Left ventricle myocardium inferior (tissue), 1 donor: ENCODE data around the gene FEM1C. TPM values are rescaled to one million over a fixed set of nuclear protein-coding genes. Genes with fewer than 3 reads are reported as not detected.

Source experiments
- DNase-seq: peaks from one replicate; pipeline ENCODE4 v3.0.0-alpha.2; 2020
- H3K27ac ChIP-seq: fragments of 200-600 bp; replicated peaks from 2 replicates; pipeline ENCODE4 v1.8.0; 2021
- H3K27me3 ChIP-seq: fragments of 200-600 bp; 2 replicates; pipeline ENCODE4 v1.8.0; 2021; ENCODE audit warnings: low read depth
- H3K36me3 ChIP-seq: fragments of 200-600 bp; 2 replicates; pipeline ENCODE4 v1.8.0; 2021
- H3K4me1 ChIP-seq: fragments of 200-600 bp; 2 replicates; pipeline ENCODE4 v1.8.0; 2021
- H3K4me3 ChIP-seq: fragments of 200-600 bp; 2 replicates; pipeline ENCODE4 v1.8.0; 2021; ENCODE audit warnings: mild to moderate bottlenecking, moderate library complexity
- H3K9me3 ChIP-seq: fragments of 200-600 bp; replicated peaks from 2 replicates; pipeline ENCODE4 v1.8.0; 2021
- intact Hi-C: fragments of 100-400 bp; cut with micrococcal nuclease; formaldehyde crosslinking; loops from one replicate; pipeline ENCODE4 v1.11.0; 2022
- total RNA-seq: library from RNA; stranded (reverse); fragmentation: NEBNext Ultra II Directional; extraction: Animal tissue kit (Norgen Biotek cat#: 25700); gene quantifications from one replicate; pipeline ENCODE4 v1.2.1, GENCODE V29; 2021
- TF ChIP-seq, protein P1 (sequence below): fragments of 200-600 bp; IDR thresholded peaks from 2 replicates; pipeline ENCODE4 v1.8.0; 2021; ENCODE audit warnings: antibody characterized with exemption, mild to moderate bottlenecking, borderline replicate concordance
- donor health status: DM: no; HTN: yes; CAD: no; lungs with severe emphysema.

The FEM1C gene
- total RNA-seq, 1 donor from 2014 or later = 59.3 TPM

DNA sequence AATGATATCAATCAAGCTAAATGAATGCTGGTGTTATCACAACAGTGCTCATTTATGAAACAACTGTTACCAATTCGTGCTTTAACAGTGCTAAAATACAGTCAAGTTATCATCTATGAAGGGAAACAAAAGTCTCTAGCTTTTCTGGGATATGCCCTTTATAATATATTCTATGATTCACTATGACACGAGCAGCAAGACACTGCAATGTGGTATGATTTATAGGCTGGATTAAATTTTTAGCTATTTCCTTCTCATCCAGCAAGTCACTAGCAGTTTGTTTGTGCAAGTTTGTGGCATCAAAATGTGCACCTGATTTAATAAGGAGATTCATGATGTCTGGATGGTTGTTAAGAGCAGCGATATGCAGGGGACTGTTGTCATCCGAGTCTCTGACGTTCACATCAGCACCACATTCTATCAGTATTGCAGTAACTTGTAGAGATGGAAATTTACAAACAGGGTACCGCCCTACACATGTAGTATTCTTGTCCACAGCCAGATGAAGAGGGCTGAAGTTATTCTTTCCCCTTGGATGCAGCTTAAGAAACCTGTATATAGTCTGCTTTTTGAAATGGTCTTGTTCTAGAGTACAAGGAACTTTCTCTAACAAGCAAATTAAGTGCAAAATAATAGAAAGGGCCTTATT, 20.3 kb downstream of the FEM1C start:
- TF ChIP-seq, protein P1, sequence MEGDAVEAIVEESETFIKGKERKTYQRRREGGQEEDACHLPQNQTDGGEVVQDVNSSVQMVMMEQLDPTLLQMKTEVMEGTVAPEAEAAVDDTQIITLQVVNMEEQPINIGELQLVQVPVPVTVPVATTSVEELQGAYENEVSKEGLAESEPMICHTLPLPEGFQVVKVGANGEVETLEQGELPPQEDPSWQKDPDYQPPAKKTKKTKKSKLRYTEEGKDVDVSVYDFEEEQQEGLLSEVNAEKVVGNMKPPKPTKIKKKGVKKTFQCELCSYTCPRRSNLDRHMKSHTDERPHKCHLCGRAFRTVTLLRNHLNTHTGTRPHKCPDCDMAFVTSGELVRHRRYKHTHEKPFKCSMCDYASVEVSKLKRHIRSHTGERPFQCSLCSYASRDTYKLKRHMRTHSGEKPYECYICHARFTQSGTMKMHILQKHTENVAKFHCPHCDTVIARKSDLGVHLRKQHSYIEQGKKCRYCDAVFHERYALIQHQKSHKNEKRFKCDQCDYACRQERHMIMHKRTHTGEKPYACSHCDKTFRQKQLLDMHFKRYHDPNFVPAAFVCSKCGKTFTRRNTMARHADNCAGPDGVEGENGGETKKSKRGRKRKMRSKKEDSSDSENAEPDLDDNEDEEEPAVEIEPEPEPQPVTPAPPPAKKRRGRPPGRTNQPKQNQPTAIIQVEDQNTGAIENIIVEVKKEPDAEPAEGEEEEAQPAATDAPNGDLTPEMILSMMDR = no peak
- peaks cover 32% of the 10 kb centered on the region for H3K36me3 ChIP-seq
- H3K4me1 ChIP-seq = peaks cover 70% of the 10 kb centered on the region
- H3K27ac ChIP-seq = no peak overlapping the region
- no peak for DNase-seq
- no peaks in the 10 kb centered on the region for H3K27me3 ChIP-seq
- intact Hi-C loops = no loop called here
- no peaks in the 10 kb centered on the region for H3K9me3 ChIP-seq
- H3K4me3 ChIP-seq = no peak overlapping the region

DNA sequence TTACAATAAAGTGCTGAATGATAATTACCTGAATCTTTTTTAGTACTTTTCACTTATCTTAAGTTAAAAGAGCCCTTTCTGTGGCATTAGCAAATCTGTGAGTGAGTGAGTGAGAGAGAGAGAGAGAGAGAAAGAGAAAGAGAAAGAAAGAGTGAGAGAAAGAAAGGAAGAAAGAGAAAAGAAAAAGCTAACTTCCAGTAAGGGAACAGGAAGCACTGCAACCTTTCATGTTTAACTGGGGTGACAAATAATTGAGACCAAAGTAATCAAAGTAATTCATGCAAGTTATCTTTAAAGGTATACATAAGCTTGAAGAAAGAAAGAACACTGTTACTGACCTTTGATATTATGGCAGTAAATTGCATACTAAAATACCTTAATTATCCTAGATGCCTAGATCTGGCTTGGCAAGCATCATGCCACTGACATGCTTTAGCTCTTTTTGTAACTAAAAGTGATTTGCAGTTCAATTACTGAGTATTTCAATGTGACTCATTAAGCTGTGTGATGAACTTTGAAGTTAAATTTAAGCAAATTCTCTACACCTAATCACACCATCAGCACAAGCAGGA, 21.7 kb downstream of the FEM1C start:
- DNase-seq = no peak

DNA sequence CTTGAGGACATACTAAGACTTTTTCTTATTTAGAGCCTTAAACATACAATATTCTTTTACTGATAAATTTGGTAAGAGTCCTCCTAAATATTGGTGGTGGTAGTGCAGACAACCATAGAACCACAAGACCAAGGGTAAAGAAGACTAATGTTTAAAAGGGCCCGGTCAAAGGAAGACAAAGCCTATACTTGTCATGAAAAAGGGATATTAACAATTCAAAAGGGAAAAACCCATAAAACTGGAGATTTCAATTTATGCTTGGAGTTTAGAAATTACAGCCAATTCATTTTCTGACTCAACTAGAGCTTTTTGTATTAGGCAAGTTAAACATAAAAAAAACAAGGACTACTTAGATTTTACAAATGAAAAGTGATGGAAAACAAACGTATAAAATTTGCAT, 24.4 kb downstream of the FEM1C start:
- peaks cover 27% of the 10 kb centered on the region for H3K36me3 ChIP-seq
- no peaks in the 10 kb centered on the region for H3K9me3 ChIP-seq
- no peak for DNase-seq
- intact Hi-C loops = no loop called here
- H3K4me3 ChIP-seq = no peak overlapping the region
- TF ChIP-seq, protein P1 = no peak
- no peaks in the 10 kb centered on the region for H3K27me3 ChIP-seq
- H3K27ac ChIP-seq = no peak overlapping the region
- H3K4me1 ChIP-seq = peaks cover 32% of the 10 kb centered on the region

More for the DNA sequence above, 21.7 kb downstream of the FEM1C start:
- H3K9me3 ChIP-seq = no peaks in the 10 kb centered on the region
- no peak overlapping the region for H3K4me3 ChIP-seq
- peaks cover 32% of the 10 kb centered on the region for H3K36me3 ChIP-seq
- TF ChIP-seq, protein P1 = no peak
- intact Hi-C loops = no loop called here
- H3K4me1 ChIP-seq = peaks cover 56% of the 10 kb centered on the region
- no peak overlapping the region for H3K27ac ChIP-seq
- no peaks in the 10 kb centered on the region for H3K27me3 ChIP-seq

- intact Hi-C loops = no loop called here
- TF ChIP-seq, protein P1 = no peak
Measured at GRCh38 chr5:115516372-115516771, 28.2 kb downstream of the FEM1C start.

GRCh38 chr5:115514220-115514619, 30.4 kb downstream of the FEM1C start:
- Histone ChIP-seq H3K27ac (no peak overlapping the region), H3K4me3 (no peak overlapping the region), H3K27me3 (no peaks in the 10 kb centered on the region), H3K9me3 (no peaks in the 10 kb centered on the region), H3K4me1 (peaks cover 6% of the 10 kb centered on the region), H3K36me3 (no peaks in the 10 kb centered on the region)
- intact Hi-C loops = no loop called here
- no peak for DNase-seq
- TF ChIP-seq, protein P1 = no peak

More at GRCh38 chr5:115516372-115516771, 28.2 kb downstream of the FEM1C start:
- Histone ChIP-seq H3K36me3 (peaks cover 5% of the 10 kb centered on the region), H3K4me3 (no peak overlapping the region), H3K27me3 (no peaks in the 10 kb centered on the region), H3K27ac (no peak overlapping the region), H3K4me1 (no peaks in the 10 kb centered on the region), H3K9me3 (no peaks in the 10 kb centered on the region)
- DNase-seq = no peak
